Measurements from ENCODE around the gene CTIF. TPM values are rescaled to one million over a fixed set of nuclear protein-coding genes. Genes with fewer than 3 reads are reported as not detected.
A peak's percentile ranks its signal among the peaks of the same experiment; 100 is the strongest.

CTIF gene
- total RNA-seq, 1 donor = 65.9 TPM

DNA sequence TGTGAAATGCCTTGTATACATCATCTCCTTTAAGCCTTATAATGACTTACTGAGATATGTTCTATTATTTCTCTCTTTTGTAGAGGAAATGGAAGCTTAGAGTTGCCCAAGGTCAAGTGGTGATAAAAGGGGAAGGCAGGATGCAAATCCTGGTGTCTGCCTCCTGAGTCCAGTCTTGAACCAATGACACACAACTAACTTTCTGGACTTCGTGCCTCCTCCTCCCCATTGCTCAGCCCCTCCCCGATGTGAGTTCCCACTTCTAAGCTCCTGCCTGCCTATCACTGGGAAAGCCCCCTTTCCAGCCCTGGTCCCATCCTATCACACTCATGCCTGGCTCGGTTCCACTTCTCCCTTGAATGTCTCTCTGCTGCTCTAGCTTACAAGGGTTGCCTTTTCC, 6.9 kb upstream of the CTIF start:
- H2AFZ ChIP-seq (ENCODE audit: low read length) = no peak overlapping the region
- H3K27ac ChIP-seq (ENCODE audit: low read depth, low read length) = no peak overlapping the region
- H3K27me3 ChIP-seq (ENCODE audit: insufficient read depth, low read length) = no peaks in the 10 kb centered on the region
- H3K4me2 ChIP-seq (ENCODE audit: insufficient read depth, low read length) = no peak overlapping the region
- H3K36me3 ChIP-seq (ENCODE audit: insufficient read depth, low read length) = no peaks in the 10 kb centered on the region
- H4K20me1 ChIP-seq (ENCODE audit: insufficient read depth, low read length) = no peaks in the 10 kb centered on the region
- no peak for DNase-seq (ENCODE audit: insufficient read length, low spot score, missing footprints)
- TF ChIP-seq, protein P1, sequence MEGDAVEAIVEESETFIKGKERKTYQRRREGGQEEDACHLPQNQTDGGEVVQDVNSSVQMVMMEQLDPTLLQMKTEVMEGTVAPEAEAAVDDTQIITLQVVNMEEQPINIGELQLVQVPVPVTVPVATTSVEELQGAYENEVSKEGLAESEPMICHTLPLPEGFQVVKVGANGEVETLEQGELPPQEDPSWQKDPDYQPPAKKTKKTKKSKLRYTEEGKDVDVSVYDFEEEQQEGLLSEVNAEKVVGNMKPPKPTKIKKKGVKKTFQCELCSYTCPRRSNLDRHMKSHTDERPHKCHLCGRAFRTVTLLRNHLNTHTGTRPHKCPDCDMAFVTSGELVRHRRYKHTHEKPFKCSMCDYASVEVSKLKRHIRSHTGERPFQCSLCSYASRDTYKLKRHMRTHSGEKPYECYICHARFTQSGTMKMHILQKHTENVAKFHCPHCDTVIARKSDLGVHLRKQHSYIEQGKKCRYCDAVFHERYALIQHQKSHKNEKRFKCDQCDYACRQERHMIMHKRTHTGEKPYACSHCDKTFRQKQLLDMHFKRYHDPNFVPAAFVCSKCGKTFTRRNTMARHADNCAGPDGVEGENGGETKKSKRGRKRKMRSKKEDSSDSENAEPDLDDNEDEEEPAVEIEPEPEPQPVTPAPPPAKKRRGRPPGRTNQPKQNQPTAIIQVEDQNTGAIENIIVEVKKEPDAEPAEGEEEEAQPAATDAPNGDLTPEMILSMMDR (IDR thresholded peaks at IDR 0.05; ENCODE audit: extremely low read depth, low read depth, low read length) = no peak
- no peaks in the 10 kb centered on the region for H3K9me3 ChIP-seq (ENCODE audit: low read depth, low read length)
- H3K79me2 ChIP-seq (ENCODE audit: insufficient read depth, low read length) = no peaks in the 10 kb centered on the region
- no peak overlapping the region for H3K4me3 ChIP-seq (ENCODE audit: insufficient read depth, low read length)
- H3K4me1 ChIP-seq (ENCODE audit: insufficient read depth, low read length) = peaks cover 28% of the 10 kb centered on the region

DNA sequence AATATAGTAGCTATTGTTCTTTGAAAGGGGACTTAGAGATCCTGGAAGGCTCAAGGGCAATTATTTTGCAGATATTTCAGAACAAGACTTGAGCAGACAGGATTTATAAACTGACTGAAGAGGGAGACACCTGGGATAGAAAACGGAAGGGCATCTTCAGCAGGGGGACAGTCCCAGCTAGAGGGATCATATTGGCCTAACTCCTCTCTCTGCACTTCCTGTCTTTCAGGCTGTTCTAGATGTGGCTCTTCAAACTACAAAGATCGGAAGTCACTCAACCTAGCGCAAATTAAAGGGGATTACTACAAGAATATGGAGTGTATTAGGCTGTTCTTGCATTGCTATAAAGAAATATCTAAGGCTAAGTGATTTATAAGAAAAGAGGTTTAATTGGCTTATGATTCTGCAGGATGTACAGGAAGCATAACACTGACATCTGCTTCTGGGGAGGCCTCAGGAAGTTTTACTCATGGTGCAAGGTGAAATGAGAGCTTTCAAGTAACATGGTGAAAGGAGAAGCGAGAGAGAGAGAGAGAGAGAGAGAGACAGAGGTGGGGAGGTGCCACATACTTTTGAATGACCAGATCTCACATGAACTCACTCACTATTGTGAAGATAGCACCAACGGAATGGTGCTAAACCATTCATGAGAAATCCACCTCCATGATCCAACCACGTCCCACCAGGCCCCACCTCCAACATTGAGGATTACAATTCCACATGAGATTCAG, 5.3 kb upstream of the CTIF start:
- no peak overlapping the region for H3K4me2 ChIP-seq (ENCODE audit: insufficient read depth, low read length)
- H3K27ac ChIP-seq (ENCODE audit: low read depth, low read length) = no peak overlapping the region
- no peak overlapping the region for H3K4me3 ChIP-seq (ENCODE audit: insufficient read depth, low read length)
- no peaks in the 10 kb centered on the region for H3K79me2 ChIP-seq (ENCODE audit: insufficient read depth, low read length)
- H3K4me1 ChIP-seq (ENCODE audit: insufficient read depth, low read length) = peaks cover 28% of the 10 kb centered on the region
- no peaks in the 10 kb centered on the region for H3K36me3 ChIP-seq (ENCODE audit: insufficient read depth, low read length)
- H3K27me3 ChIP-seq (ENCODE audit: insufficient read depth, low read length) = no peaks in the 10 kb centered on the region
- no peaks in the 10 kb centered on the region for H3K9me3 ChIP-seq (ENCODE audit: low read depth, low read length)
- TF ChIP-seq, protein P1 (IDR thresholded peaks at IDR 0.05; ENCODE audit: extremely low read depth, low read depth, low read length) = no peak
- no peak overlapping the region for H2AFZ ChIP-seq (ENCODE audit: low read length)
- no peaks in the 10 kb centered on the region for H4K20me1 ChIP-seq (ENCODE audit: insufficient read depth, low read length)
- no peak for DNase-seq (ENCODE audit: insufficient read length, low spot score, missing footprints)

DNA sequence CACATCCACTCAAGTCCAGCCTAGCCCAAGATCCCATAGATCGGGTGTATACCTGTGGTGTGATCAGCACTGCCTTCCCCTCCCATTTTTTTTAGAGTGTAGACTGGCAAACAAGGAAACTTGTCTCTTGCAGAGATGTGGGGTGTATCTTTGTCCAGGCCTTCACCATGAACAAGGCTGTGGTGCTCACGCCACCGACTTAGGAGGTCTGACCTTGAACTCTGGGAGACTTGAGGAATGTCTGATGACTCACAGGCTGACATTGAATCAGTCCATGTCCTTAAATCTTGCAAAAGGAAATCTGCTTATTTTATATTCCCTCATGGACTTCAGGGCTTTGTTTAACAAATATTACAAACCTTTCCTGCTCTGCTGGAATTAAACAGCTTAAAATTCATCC, 4.5 kb upstream of the CTIF start:
- Histone ChIP-seq H3K36me3 (ENCODE audit: insufficient read depth, low read length) (no peaks in the 10 kb centered on the region), H3K4me2 (ENCODE audit: insufficient read depth, low read length) (peak overlapping the region; percentile 43), H3K9me3 (ENCODE audit: low read depth, low read length) (no peaks in the 10 kb centered on the region), H3K4me1 (ENCODE audit: insufficient read depth, low read length) (peaks cover 24% of the 10 kb centered on the region), H3K27me3 (ENCODE audit: insufficient read depth, low read length) (no peaks in the 10 kb centered on the region), H4K20me1 (ENCODE audit: insufficient read depth, low read length) (no peaks in the 10 kb centered on the region), H3K4me3 (ENCODE audit: insufficient read depth, low read length) (no peak overlapping the region), H3K79me2 (ENCODE audit: insufficient read depth, low read length) (peaks cover 3% of the 10 kb centered on the region), H2AFZ (ENCODE audit: low read length) (no peak overlapping the region), H3K27ac (ENCODE audit: low read depth, low read length) (peak overlapping the region; percentile 27)
- TF ChIP-seq, protein P1 (IDR thresholded peaks at IDR 0.05; ENCODE audit: extremely low read depth, low read depth, low read length) = no peak
- peak; percentile 83 for DNase-seq (ENCODE audit: insufficient read length, low spot score, missing footprints)

DNA sequence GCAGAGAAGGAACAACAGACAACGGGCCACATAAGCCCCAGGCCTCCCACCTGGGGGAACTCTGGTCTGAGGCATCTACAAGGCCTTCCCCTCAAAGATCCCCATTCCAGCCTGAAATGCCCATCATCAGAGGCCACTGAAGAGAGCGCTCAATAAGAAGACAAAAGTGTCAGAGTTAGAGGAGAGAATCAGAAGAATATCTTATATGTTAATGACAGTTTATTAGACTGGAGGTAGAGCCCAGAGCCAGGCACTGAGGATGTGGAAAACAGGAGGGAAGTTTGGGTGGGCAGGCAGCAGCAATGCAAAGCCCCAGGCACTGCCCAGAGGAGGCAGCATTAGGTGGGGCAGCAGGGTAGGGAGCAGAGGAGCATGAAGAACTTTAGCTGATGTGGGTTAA, 2.9 kb upstream of the CTIF start:
- no peaks in the 10 kb centered on the region for H3K9me3 ChIP-seq (ENCODE audit: low read depth, low read length)

More for the DNA sequence above, 2.9 kb upstream of the CTIF start:
- peaks cover 17% of the 10 kb centered on the region for H3K79me2 ChIP-seq (ENCODE audit: insufficient read depth, low read length)
- H3K4me1 ChIP-seq (ENCODE audit: insufficient read depth, low read length) = peaks cover 13% of the 10 kb centered on the region
- no peaks in the 10 kb centered on the region for H3K27me3 ChIP-seq (ENCODE audit: insufficient read depth, low read length)
- TF ChIP-seq, protein P1 (IDR thresholded peaks at IDR 0.05; ENCODE audit: extremely low read depth, low read depth, low read length) = no peak
- H2AFZ ChIP-seq (ENCODE audit: low read length) = no peak overlapping the region
- H3K27ac ChIP-seq (ENCODE audit: low read depth, low read length) = no peak overlapping the region
- H3K36me3 ChIP-seq (ENCODE audit: insufficient read depth, low read length) = no peaks in the 10 kb centered on the region
- DNase-seq (ENCODE audit: insufficient read length, low spot score, missing footprints) = no peak
- peaks cover 4% of the 10 kb centered on the region for H4K20me1 ChIP-seq (ENCODE audit: insufficient read depth, low read length)
- H3K4me2 ChIP-seq (ENCODE audit: insufficient read depth, low read length) = no peak overlapping the region
- no peak overlapping the region for H3K4me3 ChIP-seq (ENCODE audit: insufficient read depth, low read length)
